Hindlimb muscle (tissue), 1 donor: Measurements from ENCODE around the gene DNAI7. TPM values are rescaled to one million over a fixed set of nuclear protein-coding genes. Genes with fewer than 3 reads are reported as not detected.

Source experiments
- DNase-seq: peaks from one replicate; pipeline ENCODE4 v3.0.0-alpha.2; 2013
- polyA plus RNA-seq: library from polyadenylated mRNA; unstranded; fragments of 120-200 nt; gene quantifications from one replicate; pipeline ENCODE4 v1.2.1, GENCODE V29; 2013; ENCODE audit not compliant: insufficient read length

DNAI7 gene
- polyA plus RNA-seq, 1 donor = 0.84 TPM

DNA sequence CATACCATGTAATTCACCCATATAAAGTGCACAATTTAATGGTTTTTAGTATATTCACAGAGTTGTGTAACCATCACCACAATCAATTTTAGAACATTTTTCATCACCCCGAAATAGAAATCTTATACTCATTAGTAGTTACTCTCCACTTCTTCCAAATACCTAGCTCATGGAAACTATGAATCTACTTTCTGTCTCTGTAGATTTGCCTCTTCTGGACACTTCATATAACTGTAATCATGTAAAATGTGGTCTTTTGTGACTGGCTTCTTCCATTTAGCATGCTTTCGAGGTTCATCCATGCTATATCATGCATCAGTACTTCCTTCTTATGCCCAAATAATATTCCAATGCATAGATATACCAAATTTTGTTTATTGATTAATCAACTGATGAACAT, 10.8 kb downstream of the DNAI7 start:
- DNase-seq = no peak

GRCh38 chr12:25182765-25183164, 12.2 kb downstream of the DNAI7 start:
- no peak for DNase-seq

GRCh38 chr12:25162866-25163265, 32.1 kb downstream of the DNAI7 start:
- DNase-seq = no peak

GRCh38 chr12:25156061-25156460, 38.9 kb downstream of the DNAI7 start:
- no peak for DNase-seq

DNA sequence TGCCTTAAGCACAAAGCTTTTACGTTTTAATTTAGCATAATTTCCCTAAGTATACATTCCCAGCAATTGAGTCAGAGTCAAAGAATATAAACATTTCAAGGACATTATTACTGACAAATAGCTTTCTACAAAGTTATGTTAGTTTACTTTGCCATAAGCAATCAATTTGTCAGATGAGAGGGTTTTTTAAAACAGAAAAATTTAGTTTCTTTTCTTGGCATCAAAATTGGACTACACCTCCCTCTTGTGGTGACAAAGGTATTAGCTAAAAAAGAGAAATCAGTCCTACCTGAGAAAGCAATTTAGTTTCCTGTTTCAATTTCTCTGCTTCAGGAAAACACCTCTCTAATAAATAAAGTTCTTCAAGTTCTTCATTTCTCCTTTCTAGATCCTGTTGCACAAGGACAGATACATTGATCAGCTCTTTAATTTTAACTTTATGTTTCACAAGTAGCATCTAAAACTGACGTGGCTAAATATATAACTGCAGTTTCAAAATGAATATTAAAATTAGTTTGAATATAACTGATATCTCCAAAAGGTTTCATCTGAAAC, 39.9 kb downstream of the DNAI7 start:
- peak; percentile 8 for DNase-seq

DNA sequence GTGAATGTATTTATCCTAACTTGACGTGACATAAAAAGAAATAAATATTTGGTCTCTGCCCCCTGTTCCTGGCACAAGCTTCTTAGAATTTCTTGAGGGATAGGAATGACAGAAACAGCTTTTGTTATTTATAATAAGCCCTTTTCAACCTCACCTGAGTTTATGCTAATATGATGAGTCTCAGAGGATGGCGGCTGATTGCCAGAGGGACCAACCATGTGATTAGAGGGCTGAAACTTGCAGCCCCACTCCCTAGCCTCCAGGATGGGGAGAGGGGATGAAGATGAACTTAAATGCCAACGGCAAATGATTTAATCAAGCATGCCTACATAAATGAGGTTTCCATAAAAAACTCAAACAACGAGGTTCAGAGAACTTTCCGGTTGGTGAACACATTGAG, 42.9 kb downstream of the DNAI7 start:
- DNase-seq = no peak

- DNase-seq = peak; percentile 43
These were observed 43.5 kb downstream of the DNAI7 start for GRCh38 chr12:25151476-25151875.

DNA sequence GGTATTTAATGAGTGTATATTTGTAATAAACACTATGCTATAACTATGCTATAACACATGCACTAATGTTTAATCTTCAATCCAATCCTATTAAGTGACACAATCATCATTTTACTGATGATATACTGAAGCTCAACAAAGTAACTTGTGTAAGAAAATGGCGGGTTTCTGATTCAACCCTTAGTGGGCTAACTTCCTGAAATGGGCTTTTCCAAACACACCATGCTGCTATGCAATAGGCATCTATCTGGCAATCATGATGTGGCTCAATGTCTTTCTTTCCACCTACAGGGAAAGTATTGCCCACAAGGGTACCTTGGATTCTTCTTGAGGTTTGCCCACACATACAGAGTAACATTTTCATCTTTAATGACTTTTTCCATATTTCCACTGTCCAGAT, 48.3 kb downstream of the DNAI7 start:
- DNase-seq = no peak

- no peak for DNase-seq
These were observed 59.3 kb downstream of the DNAI7 start for GRCh38 chr12:25135531-25136154.

DNA sequence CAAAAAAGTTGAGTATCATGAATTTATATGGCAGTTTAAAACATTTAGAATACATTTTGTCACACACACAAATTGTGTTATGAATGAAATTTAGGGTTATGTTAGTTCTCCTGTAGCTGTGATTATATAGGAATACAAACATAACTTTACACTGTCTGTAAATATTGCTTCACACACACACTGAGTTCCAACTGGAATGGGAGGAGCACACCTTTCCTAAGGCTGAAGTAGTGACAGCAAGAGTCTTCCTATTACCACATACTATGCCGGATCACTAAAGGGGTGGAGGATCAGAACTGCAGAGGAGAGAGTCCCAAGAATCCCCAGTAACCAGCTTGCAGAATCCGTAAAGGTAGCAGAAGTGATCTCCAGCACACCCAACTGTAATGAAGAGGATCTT, 63.7 kb downstream of the DNAI7 start:
- no peak for DNase-seq

GRCh38 chr12:25130741-25131188, 64.2 kb downstream of the DNAI7 start:
- peak; percentile 18 for DNase-seq

- no peak for DNase-seq
These were observed 68.2 kb downstream of the DNAI7 start for GRCh38 chr12:25126746-25127145.

- DNase-seq = no peak
These were observed 68.9 kb downstream of the DNAI7 start for GRCh38 chr12:25126101-25126500.

DNA sequence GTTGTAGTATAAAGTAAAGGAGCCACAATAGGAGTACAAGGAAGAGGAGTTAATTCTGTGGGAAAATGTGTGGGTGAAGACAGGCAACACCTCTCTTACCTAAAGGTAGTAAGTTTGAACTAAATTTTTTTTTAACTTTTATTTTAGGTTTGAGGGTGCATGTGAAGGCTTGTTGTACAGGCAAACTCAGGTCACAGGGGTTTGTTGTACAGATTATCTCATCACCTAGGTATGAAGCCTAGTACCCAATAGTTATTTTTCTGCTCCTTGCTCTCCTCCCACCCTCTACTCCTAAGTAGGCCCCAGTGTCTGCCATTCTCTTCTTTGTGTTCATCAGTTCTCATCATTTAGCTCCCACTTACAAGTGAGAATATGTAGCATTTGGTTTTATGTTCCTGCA, 70.5 kb downstream of the DNAI7 start:
- DNase-seq = no peak

DNA sequence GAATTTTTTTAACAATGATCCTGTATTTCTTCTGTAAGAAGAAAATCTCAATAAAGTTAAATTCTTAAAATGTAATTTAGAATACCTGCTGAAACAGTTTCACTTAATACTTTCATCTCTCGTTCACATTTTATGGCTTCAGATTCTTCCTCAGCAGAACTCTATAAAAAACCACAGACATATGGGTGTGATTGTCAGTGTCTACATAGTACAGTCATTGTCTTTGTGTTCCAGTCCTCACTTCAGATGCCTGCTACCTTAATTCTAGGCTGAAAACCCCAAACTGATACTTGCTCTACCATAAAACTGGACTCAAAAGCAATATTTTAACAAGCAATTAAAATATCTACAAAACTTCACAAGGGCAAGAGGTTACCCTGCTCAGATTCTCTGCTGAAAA, 71.8 kb downstream of the DNAI7 start:
- DNase-seq = no peak

DNA sequence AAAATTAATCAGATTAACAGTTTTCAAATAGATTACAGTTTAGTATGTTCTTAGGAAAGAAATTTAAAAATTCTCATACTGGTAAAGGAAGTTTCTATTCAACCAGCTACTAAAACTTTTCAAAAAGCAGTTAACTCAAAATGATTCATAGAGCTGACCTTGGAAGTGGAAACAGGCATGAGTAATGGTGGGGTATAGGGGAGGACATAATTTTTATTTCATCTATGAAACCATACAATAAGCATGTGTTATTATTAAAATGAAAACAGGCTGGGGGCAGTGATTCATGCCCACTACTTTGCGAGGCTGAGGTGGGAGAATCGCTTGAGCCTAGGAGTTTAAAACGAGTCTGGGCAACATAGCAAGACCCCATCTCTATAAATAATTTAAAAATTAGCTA, 73.0 kb downstream of the DNAI7 start:
- DNase-seq = no peak

DNA sequence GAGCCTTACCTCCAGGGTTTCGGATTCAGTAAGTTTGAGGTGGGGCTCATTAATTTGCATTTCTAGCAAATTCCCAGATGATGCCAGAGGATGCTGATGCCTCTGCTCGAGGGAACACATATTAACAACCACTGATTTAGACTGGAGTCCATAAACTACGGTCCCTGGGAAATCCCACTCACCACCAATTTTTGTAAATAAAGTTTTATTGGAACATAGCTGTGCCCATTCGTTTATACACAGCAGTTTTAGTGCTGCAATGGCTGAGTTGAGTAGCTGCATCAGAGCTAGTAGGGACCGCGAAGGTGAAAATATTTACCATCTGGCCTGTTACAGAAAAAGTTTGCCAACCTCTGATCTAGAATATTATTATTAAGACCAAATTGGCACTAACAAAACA, 73.8 kb downstream of the DNAI7 start:
- no peak for DNase-seq

- DNase-seq = no peak
These were observed 75.9 kb downstream of the DNAI7 start for GRCh38 chr12:25119020-25119419.

DNA sequence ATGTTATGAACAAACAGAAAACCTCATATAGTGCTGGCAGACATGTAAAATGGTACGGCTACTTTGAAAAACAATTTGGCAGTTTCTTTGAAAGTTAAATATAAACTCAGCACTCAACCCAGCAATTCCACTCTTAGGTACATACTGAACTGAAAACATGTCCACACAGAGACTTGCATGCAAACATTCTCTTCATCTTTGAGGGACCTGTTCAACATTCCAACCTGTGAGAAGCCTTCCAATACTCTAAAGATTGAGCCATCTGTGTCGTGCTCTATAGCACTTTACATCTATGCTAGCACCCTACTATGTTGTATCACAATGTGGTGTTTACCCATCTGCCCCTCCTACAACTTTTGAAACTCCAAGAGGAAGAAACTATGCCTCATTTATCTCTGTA, 79.3 kb downstream of the DNAI7 start:
- no peak for DNase-seq

- no peak for DNase-seq
These were observed 81.3 kb downstream of the DNAI7 start for GRCh38 chr12:25113651-25114050.

- DNase-seq = no peak
These were observed 84.7 kb downstream of the DNAI7 start for GRCh38 chr12:25110260-25110659.

DNA sequence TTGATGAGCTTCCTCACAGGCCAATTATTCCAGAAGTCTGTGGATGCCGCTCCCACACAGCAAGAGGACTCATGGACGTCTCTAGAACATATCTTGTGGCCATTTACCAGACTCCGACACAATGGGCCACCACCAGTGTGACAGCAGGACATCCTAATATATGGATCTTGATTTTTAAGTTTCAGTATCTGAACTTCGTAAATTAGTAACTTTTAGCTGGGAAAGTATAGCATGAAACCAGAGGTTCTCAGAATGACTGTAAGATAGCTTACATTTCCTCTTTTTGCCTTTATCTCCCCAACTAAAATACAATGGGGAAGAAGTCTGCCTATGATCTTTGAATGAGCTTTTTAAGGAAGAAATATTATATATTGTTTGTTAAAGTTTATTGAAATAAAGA, 87.0 kb downstream of the DNAI7 start:
- no peak for DNase-seq

- DNase-seq = no peak
These were observed 88.1 kb downstream of the DNAI7 start for GRCh38 chr12:25106818-25107217.

- DNase-seq = no peak
These were observed 92.6 kb downstream of the DNAI7 start for GRCh38 chr12:25102402-25102801.

- no peak for DNase-seq
These were observed 93.9 kb downstream of the DNAI7 start for GRCh38 chr12:25101092-25101445.
